HG02938 (cell line): ENCODE results near the gene CEPT1.

Experiments used
- ATAC-seq: cut with Tn5 transposase; IDR thresholded peaks from one replicate; pipeline ENCODE4 v1.9.1; 2021; ENCODE audit warnings: mild to moderate bottlenecking, moderate library complexity; ENCODE audit not compliant: unreplicated experiment

The CEPT1 gene

GRCh38 chr1:111145963-111146768 lies 6.1 kb downstream of the CEPT1 start:
- ATAC-seq = no peak

GRCh38 chr1:111147948-111148347 lies 7.9 kb downstream of the CEPT1 start:
- ATAC-seq = no peak

GRCh38 chr1:111148376-111148881 lies 8.4 kb downstream of the CEPT1 start:
- ATAC-seq = no peak

DNA sequence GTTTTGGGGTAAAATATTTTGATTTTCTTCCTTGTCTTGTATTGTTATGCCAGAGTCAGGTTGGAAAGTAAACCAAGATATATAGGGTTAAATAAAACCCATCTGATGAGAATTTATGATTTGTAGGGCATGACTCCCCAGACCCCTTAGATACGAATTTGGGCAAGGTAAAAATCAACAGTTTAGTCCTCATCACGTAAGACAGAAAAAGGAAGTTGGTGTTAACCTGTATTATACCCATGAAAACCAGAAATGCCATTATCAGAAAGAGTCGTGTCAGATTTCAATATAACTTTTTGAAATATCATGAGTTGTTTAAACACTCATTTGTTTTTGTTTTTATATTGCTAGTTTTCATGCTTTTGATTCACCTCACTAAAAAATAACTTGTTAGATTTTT lies 11.8 kb downstream of the CEPT1 start:
- ATAC-seq = no peak

DNA sequence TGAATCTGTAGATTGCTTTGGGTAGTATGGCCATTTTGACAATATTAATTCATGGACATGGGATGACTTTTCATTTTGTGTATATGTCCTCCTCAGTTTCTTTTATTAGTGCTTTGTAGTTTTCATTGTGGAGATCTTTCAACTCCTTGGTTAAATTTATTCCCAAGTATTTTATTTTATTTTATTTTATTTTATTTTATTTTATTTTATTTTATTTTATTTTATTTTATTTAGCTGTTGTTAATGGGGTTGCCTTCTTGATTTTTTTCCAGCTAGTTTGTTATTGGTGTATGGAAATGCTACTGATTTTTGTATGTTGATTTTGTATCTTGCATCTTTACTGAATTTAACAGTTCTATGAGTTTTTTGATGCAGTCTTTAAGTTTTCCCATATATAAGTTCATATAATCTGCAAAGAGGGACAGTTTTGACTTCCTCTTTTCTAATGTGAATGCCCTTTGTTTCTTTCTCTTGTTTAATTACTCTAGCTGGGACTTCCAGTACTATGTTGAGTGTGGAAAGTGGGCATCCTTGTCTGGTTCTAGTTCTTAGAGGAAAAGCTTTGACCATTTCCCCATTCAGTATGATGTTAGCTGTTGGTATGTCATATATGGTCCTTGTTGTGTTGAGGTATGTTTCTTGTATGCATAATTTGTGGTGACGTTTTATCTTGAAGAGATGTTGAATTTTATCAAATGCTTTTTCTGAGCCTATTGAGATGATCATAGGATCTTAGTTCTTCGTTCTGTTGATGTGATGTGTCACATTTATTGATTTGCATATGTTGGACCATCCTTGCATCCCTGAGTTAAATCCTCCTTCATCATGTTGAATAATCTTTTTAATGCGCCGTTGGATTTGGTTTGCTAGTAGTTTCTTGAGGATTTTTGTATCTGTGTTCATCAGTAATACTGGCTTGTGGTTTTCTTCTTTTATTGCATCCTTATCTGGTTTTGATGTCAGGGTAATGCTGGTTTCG lies 14.3 kb downstream of the CEPT1 start:
- no peak for ATAC-seq

DNA sequence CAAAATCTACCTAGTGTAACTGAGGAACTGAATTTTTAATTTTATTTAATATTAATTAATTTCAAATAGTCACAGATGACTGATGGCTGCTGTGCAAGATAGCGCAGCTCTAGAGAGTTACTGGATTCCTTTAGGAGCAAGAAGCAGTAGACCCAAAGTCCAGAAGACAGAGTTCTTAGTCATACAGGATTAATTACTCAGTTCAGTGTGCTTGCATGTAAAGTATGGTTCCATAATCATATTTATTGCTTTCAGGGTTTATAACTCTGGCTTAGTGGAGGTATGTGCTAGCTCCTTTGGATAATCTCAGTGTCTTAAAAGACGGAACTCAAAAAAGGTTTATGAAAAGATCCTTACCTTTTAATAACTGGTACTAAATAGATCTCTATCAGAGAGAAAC lies 17.4 kb downstream of the CEPT1 start:
- ATAC-seq = no peak

GRCh38 chr1:111161843-111162487 lies 21.9 kb downstream of the CEPT1 start:
- ATAC-seq = no peak

DNA sequence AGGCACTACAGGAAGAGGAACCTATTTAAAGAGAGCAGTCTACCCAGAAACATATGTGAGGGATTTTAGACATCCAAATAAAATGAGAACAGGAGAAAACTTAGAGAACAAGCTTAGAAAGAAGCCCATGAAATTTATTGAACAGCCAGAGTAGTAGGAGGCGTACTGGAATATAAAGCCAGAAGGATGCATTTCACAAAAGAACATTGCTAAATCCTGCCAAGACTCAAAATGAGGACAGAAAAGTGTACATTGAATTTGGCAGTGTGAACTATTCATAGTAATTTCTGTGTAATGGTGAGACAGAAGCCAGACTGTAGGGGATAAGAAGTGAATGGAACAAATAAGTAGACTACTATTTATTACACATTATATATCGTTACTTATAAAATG lies 22.5 kb downstream of the CEPT1 start:
- no peak for ATAC-seq

DNA sequence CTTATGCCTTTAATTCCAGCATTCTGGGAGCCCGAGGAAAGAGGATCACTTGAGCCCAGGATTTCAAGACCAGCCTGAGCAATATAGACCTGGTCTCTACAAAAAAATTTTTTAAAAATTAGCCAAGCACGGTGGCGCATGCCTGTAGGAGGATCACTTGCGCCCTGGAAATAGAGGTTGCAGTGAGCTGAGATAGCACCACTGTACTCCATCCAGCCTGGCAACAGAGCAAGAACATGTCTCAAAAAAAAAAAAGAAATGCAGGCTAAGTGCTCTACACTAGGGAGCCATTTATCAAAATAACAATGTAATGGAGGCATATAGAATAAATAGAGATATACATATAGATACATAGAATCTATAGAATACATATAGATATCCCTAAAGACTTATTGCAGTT lies 23.3 kb downstream of the CEPT1 start:
- ATAC-seq = no peak

DNA sequence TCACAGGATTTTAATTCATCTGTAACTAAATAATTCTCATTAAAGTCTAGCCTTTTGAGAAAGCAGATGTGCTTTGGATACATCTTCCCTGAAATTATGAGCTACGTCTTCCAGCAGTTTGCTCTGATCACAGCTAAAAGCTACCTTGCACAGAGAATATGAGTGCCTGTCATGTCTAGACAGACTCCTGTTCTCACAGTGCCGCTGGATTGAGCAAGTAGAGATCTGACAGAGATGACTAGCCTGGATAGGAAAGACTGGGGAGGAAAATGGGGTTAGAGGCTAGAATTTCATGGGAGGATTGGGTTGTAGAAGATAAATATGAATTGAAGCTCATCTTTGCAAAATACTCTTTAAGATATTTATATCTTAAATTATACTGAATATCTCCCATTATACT lies 24.1 kb downstream of the CEPT1 start:
- ATAC-seq = no peak

DNA sequence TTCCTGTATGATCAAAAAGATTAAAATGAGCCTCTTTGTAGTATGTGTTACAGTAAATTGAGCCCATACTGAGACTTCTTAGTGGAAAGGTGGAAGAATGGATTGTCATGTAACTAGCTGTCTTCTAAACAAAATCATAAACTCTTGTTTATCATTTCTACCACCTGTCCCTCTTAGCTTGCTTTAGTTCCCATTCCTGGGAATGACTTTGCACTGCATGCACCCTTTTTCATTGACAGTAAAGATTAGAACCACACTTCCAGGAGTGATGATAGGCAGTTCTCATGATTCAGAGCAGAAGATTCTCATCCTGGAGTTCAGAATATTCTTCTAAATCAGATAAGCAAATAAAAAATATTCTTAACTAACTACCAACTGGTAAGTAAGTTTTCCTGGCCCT lies 32.4 kb downstream of the CEPT1 start:
- no peak for ATAC-seq

GRCh38 chr1:111174070-111174469 lies 34.0 kb downstream of the CEPT1 start:
- ATAC-seq = no peak

DNA sequence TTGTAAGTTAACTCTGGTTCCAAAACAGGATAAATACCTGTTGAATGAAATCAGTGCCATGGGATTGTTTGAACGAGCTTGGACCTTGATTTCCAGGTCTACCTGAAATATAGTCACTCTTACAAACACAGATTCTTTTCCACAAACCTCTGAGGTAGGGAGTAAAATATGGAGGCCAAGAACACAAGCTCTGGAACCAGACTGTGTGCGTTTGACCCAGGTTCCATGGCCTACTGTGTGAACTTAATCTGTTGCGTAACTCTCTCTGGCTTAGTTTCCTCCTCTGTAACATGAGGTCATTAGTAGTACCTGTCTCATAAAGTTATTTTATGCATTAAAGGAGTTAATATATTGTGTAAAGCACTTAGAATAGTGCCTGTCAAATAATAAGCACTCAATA lies 35.3 kb downstream of the CEPT1 start:
- ATAC-seq = no peak

- peak; percentile 73 for ATAC-seq
Measured at GRCh38 chr1:111176678-111177077, 36.7 kb downstream of the CEPT1 start.

- ATAC-seq = no peak
Measured at GRCh38 chr1:111179968-111180533, 40.0 kb downstream of the CEPT1 start.

DNA sequence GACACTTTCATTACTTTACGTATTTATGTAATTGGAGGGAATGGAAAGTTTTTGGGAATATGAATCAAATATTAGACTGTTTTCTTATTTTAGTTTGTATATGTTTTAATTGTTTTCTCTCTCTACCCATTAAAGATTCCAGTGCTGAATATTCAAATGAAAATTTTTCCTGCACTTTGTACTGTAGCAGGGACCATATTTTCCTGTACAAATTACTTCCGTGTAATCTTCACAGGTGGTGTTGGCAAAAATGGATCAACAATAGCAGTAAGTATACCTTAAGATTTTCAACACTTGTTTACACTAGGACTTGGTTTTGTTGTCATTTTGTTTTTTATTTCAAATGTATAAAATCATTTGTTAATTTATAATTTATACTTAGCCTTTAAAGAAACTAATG lies 42.0 kb downstream of the CEPT1 start:
- ATAC-seq = no peak

DNA sequence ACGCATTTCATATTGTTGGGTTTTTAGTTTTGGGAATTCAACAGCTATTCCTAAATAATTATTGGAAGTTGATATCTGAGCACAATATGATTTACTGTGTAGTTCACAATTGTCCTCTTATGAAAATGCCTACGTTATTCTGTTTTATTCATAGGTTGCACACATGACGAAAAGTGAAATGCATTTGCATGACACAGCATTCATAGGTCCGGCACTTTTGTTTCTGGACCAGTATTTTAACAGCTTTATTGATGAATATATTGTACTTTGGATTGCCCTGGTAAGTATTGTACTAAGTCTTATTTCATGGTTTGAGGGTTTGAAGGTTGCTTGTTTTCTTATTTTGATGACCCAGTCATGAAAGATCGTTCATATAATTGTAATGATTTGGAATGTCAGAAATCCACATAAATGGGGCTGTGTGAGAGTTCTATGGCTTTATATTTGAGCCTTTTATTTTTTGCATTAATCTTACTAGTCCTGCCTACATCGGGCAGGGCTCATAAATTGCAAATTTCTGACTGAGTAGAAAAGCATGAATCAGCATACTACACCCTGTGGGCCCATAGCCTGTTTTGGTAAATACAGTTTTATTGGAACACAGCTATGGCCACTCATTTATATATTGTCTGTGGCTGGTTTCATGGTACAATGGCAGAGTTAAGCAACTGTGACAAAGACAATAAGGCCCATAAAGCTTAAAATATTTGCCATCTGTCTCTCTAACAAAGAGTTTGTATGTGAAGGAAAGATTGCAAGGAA lies 43.5 kb downstream of the CEPT1 start:
- ATAC-seq = no peak

GRCh38 chr1:111184663-111185062 lies 44.6 kb downstream of the CEPT1 start:
- ATAC-seq = no peak

- ATAC-seq = no peak
Measured at GRCh38 chr1:111190931-111191451, 51.0 kb downstream of the CEPT1 start.

DNA sequence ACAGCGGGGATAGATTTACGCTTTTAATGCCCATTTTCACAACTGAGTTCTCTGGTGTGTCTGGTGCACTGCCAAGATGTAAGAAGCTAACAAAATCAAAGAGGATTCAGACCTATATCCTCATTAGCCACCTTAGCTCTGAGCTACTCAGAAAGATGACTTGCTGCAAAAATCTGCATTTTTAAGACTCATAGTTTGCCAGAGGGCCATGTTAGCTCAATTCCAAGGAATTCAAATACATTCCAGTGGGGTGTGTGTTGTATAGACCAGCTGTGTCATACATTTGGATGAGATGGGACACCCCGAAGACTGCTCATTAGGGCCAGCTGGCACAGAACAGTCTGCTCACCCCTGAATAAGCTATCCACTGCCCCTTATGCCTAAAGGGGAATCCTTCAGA lies 51.5 kb downstream of the CEPT1 start:
- ATAC-seq = no peak
